Adrenal gland (tissue), 12 donors: ENCODE measurements around the gene IQCN. TPM values are rescaled to one million over a fixed set of nuclear protein-coding genes. Genes with fewer than 3 reads are reported as not detected.
A peak's percentile ranks its signal among the peaks of the same experiment; 100 is the strongest.

Source experiments
- DNase-seq, 7 donors: peaks; one replicate each; pipeline ENCODE4 v3.0.0-alpha.2; 2019 to 2020
- H3K27ac ChIP-seq, 5 donors: fragments of 200-600 bp; sonication (generic) in 4 of 5; 1 replicate in 3 of 5; 2 replicates in 2 of 5; pipeline versions ENCODE4 v1.5.1 to v1.8.0; 2016 to 2020; ENCODE audit warnings: mild to moderate bottlenecking in 1 of 5
- H3K27me3 ChIP-seq: fragments of 200-600 bp; 2 replicates; pipeline ENCODE4 v1.8.0; 2021
- H3K36me3 ChIP-seq, 2 donors: fragments of 200-600 bp; replicated peaks in 1 of 2; 1 replicate in 1 of 2; 2 replicates in 1 of 2; pipeline versions ENCODE4 v1.5.1 to v1.8.0; 2018 to 2022
- H3K4me1 ChIP-seq, 2 donors: fragments of 200-600 bp; replicated peaks in 1 of 2; 1 replicate in 1 of 2; 2 replicates in 1 of 2; pipeline versions ENCODE4 v1.5.1 to v1.8.0; 2018 to 2021
- H3K4me3 ChIP-seq, 4 donors: fragments of 200-600 bp; sonication (generic) in 3 of 4; one replicate each; pipeline ENCODE4 v1.5.1; 2016 to 2018
- H3K9me3 ChIP-seq, 3 donors: fragments of 200-600 bp; sonication (generic) in 1 of 3; replicated peaks in 1 of 3; 1 replicate in 2 of 3; 2 replicates in 1 of 3; pipeline versions ENCODE4 v1.5.1 to v1.8.0; 2016 to 2021
- POLR2A ChIP-seq, 2 donors: fragments of 450-650 bp; IDR thresholded peaks; one replicate each; pipeline ENCODE4 v1.6.1; 2017; ENCODE audit warnings: antibody characterized with exemption in 2 of 2, mild to moderate bottlenecking in 2 of 2, moderate library complexity in 1 of 2
- WGBS, 4 donors: extraction: QIAGEN DNeasy Blood & Tissue Kit in 2 of 4; methylation state at CpG; one replicate each; pipeline versions ENCODE4 v1.1.5 to v1.1.7; 2013 to 2017; 5-methylcytosine and 5-hydroxymethylcytosine counted together
- intact Hi-C, 2 donors: fragments of 100-400 bp; cut with DNase I; formaldehyde crosslinking; loops; one replicate each; pipeline versions ENCODE4 v1.14.1 to v1.15.0; 2022 to 2023
- polyA plus RNA-seq, 3 donors: library from polyadenylated mRNA; stranded (reverse); fragments of 200-250 nt in 2 of 3; fragments of 350-450 nt in 1 of 3; fragmentation: Illumina TruSeq in 1 of 3; extraction: RNeasy Lipid Tissue Mini Kit (QIAGEN cat#74804) in 1 of 3; gene quantifications; one replicate each; pipeline ENCODE4 v1.2.3, GENCODE V29; 2013 to 2014
- total RNA-seq, 9 donors: library from RNA; depleted of rRNA in 4 of 9; stranded (reverse); fragments of >200 nt in 4 of 9; fragments of 120-200 nt in 1 of 9; fragmentation: NEBNext Ultra II Directional in 1 of 9; extraction: Animal tissue kit (Norgen Biotek cat#: 25700) in 1 of 9; gene quantifications; one replicate each; pipeline versions ENCODE4 v1.1.0 to v1.2.4, GENCODE V29; 2013 to 2023
- TF ChIP-seq, protein P1 (sequence below), 6 experiments: fragments of 450-650 bp in 4 of 6; fragments of 200-600 bp in 2 of 6; sonication (generic) in 1 of 6; IDR thresholded peaks; 1 replicate in 5 of 6; 2 replicates in 1 of 6; pipeline versions ENCODE4 v1.5.1 to v1.8.0; 2016 to 2021; ENCODE audit warnings: antibody characterized with exemption in 6 of 6, mild to moderate bottlenecking in 2 of 6, moderate library complexity in 1 of 6
- donor health status: healthy with polysubstance abuse.
- donor health status: Bipolar disorder and iron deficiency.
- donor health status: DM: yes; HTN: yes; CAD: no.
- donor health status: DM: no; HTN: no; CAD: no.
- donor health status: DM: no; HTN: no; CAD: no.
- donor health status: DM: yes; HTN: yes; CAD: no.

Gene IQCN
- total and polyA plus RNA-seq, 12 donors: 0.30 to 45.2 (median 2.8) TPM

DNA sequence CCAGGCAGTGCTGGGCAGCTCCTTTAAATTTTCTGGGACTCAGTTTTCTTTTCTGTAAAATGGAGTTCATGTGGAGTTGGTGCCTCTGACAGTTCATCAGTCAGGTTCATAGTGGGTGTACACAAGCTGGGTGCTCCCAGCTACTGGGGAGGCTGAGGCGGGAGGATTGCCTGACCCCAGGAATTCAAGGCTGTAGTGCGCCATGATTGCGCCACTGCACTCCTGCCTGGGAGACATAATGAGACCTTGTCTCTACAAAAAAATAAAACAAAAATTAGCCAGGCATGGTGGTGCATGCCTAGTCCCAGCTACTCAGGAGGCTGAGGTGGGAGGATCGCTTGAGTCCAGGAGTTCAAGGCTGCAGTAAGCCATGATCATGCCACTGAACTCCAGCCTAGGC lies 21.1 kb downstream of the IQCN start:
- Histone ChIP-seq H3K27ac (no peak overlapping the region), H3K36me3 (no peaks in the 10 kb centered on the region), H3K4me1 (no peaks in the 10 kb centered on the region), H3K4me3 (no peak overlapping the region), H3K9me3 (no peaks in the 10 kb centered on the region), H3K27me3 (no peaks in the 10 kb centered on the region)
- 56 to 69% (median 60%) methylated on average over 3 to 4 of the region's 4 CpGs for WGBS, 4 donors
- intact Hi-C loops: loop anchor here (5.0 kb wide), 2 partner anchors 41 to 141 kb away; no protein-coding TSS in a partner anchor
- no peak for DNase-seq
- no peak for TF ChIP-seq POLR2A (IDR thresholded peaks at IDR 0.05)
- TF ChIP-seq, protein P1, sequence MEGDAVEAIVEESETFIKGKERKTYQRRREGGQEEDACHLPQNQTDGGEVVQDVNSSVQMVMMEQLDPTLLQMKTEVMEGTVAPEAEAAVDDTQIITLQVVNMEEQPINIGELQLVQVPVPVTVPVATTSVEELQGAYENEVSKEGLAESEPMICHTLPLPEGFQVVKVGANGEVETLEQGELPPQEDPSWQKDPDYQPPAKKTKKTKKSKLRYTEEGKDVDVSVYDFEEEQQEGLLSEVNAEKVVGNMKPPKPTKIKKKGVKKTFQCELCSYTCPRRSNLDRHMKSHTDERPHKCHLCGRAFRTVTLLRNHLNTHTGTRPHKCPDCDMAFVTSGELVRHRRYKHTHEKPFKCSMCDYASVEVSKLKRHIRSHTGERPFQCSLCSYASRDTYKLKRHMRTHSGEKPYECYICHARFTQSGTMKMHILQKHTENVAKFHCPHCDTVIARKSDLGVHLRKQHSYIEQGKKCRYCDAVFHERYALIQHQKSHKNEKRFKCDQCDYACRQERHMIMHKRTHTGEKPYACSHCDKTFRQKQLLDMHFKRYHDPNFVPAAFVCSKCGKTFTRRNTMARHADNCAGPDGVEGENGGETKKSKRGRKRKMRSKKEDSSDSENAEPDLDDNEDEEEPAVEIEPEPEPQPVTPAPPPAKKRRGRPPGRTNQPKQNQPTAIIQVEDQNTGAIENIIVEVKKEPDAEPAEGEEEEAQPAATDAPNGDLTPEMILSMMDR (IDR thresholded peaks at IDR 0.05): no peak

DNA sequence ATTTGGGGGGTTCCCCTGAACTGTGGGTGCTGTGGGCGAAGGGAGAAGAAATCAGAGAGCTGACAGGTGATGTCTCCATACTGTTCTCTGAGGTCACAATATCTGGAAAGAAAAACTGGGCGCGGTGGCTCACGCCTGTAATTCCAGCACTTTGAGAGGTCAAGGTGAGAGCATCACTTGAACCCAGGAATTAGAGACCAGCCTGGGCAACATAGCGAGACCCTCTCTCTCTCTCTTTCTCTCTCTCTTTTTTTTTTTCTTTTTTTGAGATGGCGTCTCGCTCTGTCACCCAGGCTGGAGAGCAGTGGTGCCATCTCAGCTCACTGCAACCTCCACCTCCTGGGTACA lies 21.9 kb downstream of the IQCN start:
- Histone ChIP-seq H3K27ac (no peak overlapping the region), H3K36me3 (no peaks in the 10 kb centered on the region), H3K9me3 (no peaks in the 10 kb centered on the region), H3K4me1 (no peaks in the 10 kb centered on the region), H3K27me3 (no peaks in the 10 kb centered on the region), H3K4me3 (no peak overlapping the region)
- intact Hi-C loops: loop anchor here (5.0 kb wide), 2 partner anchors 40 to 140 kb away; no protein-coding TSS in a partner anchor
- WGBS, 4 donors: 42 to 67% (median 53%) methylated on average over 7 of the region's 7 CpGs
- no peak for DNase-seq
- TF ChIP-seq, protein P1 (IDR thresholded peaks at IDR 0.05): no peak
- no peak for TF ChIP-seq POLR2A (IDR thresholded peaks at IDR 0.05)

DNA sequence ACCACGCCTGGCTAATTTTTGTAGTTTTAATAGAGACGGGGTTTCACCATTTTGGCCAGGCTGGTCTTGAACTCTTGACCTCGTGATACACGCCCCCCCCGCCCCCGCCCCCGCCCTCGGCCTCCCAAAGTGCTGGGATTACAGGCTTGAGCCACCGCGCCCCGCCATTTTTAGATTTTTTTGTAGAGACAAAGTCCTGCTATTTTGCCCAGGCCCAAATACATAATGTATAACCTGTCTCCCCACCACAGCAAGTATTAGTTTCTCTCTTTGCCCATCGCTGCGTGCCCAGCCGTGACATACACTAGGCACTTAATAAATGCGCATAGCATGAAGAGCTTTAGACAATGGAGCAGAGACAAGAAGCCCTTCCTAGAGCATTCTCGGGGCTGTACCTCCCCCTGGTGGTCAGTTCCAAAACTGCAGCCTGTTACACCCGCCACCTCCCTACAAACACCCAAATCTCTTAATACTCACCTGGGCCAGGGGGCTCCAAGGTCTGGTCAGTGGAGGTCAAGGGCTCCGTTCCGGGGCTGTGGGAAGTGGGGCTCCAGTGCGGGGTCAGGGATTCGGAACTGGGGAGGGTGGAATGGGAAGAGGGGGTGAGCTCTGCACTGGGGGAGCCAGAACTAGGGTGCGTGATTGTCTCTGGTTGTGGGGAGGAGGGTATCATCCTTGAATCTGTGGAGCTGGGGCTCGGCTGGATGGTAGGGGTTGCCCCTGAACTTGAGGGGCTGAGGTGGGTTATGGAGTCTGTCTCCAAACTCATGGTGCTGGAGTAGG lies 22.5 kb downstream of the IQCN start:
- Histone ChIP-seq H3K27ac (no peak overlapping the region), H3K27me3 (no peaks in the 10 kb centered on the region), H3K4me3 (no peak overlapping the region), H3K36me3 (no peaks in the 10 kb centered on the region), H3K9me3 (no peaks in the 10 kb centered on the region), H3K4me1 (no peaks in the 10 kb centered on the region)
- DNase-seq: peak; percentile 55 to 89 (median 74)
- intact Hi-C loops: loop anchor here (5.0 kb wide), 2 partner anchors 39 to 139 kb away; no protein-coding TSS in a partner anchor
- WGBS, 4 donors: 13 to 23% (median 19%) methylated on average over 14 to 23 of the region's 23 CpGs
- TF ChIP-seq, protein P1 (IDR thresholded peaks at IDR 0.05): peak; percentile 93 to 98 (median 95)
- no peak for TF ChIP-seq POLR2A (IDR thresholded peaks at IDR 0.05)

DNA sequence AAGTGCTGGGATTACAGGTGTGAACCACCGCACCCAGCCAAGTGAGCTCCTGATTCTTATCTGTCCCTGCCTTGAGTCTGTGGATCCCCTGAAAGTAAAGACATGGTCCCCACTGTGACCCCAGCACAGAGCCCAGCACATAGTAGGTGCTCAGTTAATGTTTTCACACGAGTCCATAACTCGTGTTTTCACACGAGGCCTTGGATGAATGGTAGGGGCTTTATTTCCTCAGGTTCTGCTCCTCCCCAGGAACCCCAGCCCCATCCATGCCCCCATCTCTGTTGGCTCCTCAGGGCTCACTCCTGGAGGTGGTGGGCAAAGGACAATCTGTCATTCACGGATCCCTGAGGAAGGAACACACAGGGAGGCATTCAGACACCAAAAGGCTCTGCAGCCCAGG lies 24.4 kb downstream of the IQCN start:
- intact Hi-C loops: loop anchor here (5.0 kb wide), 2 partner anchors 38 to 138 kb away; no protein-coding TSS in a partner anchor
- H3K27ac ChIP-seq: no peak overlapping the region
- TF ChIP-seq, protein P1 (IDR thresholded peaks at IDR 0.05): no peak
- no peak for TF ChIP-seq POLR2A (IDR thresholded peaks at IDR 0.05)
- DNase-seq: no peak
- no peak overlapping the region for H3K4me3 ChIP-seq
- WGBS, 4 donors: 83 to 88% (median 85%) methylated on average over 5 of the region's 5 CpGs
- no peaks in the 10 kb centered on the region for H3K9me3 ChIP-seq
- H3K4me1 ChIP-seq: no peaks in the 10 kb centered on the region
- H3K36me3 ChIP-seq: no peaks in the 10 kb centered on the region
- no peaks in the 10 kb centered on the region for H3K27me3 ChIP-seq
